Islet of Langerhans (tissue), 1 donor: Measurements from ENCODE around the gene TPRN.
"Not testable (repeated sequence)": the region's sequence is repeated elsewhere in the genome, so short reads cannot be mapped to it uniquely, and the experiment has no call there.

ENCODE experiments used
- FAIRE-seq: peaks from one replicate; lab custom pipeline; 2011; peaks lifted over from hg19 to GRCh38; lab: Jason Lieb, UNC

TPRN gene

GRCh38 chr9:137200311-137201204 is at the start of gene TPRN:
Gene TPRN, minus strand, starts transcription at chr9:137200741. Its CDS starts 30 bp downstream, at chr9:137200711.
- peak; percentile 81 for FAIRE-seq

DNA sequence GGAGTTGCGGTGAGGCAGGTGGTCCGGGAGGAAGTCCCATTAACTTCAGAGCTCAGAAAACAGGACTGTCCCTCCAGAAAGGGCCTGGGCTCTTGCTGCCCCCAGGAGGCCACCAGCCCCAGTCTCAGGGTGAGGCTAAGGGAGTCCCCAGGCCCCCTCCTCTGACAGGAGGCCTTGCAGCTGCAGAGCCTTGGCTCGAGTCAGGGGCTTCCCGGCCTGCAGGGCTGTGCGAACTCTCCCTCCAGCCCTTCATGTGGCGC is 47.3 kb upstream of the TPRN start:
- no peak for FAIRE-seq

DNA sequence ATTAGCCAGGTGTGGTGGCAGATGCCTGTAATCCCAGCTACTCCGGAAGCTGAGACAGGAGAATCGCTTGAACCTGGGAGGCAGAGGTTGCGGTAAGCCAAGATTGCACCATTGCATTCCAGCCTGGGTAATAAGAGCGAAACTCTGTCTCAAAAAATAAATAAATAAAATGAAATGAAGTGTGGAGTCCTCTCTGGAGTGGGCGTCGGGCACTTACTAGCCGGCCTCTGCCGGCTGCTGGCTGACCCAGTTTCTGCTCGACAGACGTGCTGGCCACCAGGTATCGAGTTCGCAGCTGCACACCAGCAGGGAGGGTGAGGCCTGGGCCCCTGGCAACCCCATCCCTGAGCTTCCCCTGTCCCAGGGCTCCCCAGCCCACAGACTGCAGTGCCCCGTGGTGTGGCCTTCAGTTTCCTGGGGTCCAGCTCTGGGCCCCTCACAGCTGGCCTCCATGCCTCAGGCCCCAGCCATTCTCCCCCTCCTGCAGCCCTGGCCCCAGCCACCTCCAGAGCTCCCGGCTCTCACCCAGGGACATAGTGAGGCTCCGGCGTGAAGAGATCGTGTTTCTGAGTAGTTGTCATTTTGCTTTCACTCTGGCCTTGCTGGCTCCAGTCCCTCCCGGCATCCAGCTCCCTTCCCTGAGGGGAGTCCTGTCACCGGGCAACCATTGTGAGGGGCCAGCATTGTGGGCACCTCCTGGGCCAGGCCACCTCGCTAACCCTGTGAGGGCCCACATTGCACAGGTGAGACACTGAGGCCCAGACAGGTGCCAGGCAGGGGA is 46.8 kb upstream of the TPRN start:
- no peak for FAIRE-seq

DNA sequence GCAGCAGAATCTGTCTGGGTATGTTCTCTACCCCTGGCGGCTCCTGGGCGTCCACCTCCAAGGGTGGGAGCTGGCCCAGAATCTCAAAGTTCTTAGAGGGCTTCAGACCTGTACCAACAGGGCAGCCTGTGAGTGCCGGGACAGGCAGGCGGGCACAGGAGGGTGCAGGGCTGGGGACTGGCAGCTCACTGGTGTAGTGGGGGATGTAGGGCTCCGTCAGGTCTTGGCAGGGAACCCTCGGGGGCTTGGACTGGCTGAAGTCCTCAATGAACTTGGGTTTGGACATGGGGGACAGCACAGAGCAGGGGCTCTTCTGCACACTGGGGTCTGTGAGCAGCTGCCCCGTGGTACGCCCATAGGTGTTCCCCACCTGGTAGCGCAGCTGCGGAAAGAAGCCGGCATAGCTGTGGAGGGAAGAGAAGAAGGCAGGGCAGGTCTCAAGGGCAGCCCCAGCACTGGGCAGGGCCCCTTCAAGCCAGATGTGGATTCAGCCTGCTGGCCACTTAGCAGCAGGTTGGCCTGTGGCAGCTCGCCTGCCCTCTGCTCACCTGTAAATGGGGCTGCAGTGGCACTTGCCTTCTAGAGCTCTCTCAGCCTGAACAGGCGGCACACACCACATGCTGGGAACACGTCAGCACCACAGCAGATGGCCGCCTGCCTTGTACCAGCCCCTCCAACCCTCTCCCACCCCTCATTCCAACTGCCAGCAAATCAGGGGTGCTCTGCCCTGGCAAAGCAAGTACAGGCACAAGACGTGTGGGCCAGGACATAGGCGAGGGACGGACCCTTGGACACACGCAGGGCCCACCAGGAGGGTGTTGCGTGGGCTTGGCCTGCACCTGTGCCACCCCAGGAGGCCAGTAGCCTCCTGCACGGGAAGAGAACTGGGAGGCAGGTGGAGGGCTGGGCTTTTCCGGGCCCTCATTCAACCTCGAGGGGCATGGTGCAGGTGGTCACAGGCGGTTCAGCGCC is 45.2 kb upstream of the TPRN start:
- FAIRE-seq, result no peak

DNA sequence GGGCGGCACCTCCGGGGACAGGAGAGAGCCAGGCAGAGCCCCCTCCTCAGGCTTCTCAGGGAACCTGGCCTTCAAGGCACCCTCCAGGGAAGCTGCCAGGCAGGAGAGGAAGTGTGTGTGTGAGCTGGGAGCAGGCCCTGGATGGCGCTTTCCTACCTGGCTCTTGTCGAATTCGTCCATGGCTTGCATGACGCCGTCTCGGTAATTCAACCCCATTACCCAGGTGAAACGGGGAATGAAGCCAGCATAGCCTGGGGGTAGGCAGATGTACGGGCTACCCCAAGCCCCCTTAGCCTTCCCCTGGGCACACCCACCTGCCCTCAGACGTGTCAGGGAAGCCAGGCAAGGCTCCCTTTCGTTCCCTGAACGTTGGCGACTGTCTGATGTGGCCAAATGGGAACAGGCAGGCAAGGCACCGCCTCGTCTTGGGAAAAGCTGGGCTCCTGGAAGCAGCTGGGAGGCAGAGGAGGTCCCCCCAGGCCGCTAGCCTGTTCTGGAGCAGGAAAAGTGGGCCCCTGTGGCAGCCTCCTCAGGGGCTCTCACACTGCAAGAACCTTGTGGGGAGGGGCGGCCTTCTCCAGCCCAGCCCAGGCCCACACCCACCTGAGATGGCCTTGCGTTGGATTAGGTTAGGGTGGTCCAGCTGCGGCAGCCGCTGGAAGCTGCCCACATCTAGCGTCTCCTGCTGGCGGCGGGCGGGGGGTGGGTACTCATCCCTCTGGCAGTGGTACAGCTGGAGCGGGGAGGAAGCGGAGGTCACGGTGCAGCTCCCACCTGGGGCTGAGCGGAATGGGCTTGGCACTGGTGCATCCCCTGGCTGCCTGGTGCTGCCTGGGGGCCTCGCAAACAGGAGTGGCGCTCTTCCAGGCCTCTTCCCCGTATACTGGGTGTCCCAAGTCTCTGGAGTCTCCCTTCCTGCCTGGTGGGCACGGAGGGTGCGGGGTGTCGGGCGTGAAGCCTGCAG is 44.2 kb upstream of the TPRN start:
- no peak for FAIRE-seq

- FAIRE-seq, result no peak
Observed at GRCh38 chr9:137243626-137244485, 43.3 kb upstream of the TPRN start.

DNA sequence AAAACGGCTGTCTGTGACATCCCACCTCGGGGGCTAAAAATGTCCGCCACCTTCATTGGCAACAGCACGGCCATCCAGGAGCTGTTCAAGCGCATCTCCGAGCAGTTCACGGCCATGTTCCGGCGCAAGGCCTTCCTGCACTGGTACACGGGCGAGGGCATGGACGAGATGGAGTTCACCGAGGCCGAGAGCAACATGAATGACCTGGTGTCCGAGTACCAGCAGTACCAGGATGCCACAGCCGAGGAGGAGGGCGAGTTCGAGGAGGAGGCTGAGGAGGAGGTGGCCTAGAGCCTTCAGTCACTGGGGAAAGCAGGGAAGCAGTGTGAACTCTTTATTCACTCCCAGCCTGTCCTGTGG is 42.7 kb upstream of the TPRN start:
- FAIRE-seq, result not testable (repeated sequence)

DNA sequence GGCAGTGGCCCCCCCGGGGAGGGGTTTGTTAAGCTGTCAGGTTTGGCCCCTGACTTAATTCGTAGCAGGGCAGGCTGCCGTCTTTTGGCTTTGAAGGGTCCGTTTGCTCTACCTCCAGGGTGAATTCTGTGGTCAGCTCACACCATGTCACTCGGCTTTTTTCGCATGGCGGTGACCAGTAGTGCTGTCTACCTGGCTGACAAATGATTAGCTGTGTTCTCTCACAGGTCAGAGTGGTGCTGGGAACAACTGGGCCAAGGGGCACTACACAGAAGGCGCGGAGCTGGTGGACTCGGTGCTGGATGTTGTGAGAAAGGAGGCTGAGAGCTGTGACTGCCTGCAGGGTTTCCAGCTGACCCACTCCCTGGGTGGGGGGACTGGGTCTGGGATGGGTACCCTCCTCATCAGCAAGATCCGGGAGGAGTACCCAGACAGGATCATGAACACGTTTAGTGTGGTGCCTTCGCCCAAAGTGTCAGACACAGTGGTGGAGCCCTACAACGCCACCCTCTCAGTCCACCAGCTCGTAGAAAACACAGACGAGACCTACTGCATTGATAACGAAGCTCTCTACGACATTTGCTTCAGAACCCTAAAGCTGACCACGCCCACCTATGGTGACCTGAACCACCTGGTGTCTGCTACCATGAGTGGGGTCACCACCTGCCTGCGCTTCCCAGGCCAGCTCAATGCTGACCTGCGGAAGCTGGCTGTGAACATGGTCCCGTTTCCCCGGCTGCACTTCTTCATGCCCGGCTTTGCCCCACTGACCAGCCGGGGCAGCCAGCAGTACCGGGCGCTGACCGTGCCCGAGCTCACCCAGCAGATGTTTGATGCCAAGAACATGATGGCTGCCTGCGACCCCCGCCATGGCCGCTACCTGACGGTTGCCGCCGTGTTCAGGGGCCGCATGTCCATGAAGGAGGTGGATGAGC is 42.0 kb upstream of the TPRN start:
- no peak for FAIRE-seq

DNA sequence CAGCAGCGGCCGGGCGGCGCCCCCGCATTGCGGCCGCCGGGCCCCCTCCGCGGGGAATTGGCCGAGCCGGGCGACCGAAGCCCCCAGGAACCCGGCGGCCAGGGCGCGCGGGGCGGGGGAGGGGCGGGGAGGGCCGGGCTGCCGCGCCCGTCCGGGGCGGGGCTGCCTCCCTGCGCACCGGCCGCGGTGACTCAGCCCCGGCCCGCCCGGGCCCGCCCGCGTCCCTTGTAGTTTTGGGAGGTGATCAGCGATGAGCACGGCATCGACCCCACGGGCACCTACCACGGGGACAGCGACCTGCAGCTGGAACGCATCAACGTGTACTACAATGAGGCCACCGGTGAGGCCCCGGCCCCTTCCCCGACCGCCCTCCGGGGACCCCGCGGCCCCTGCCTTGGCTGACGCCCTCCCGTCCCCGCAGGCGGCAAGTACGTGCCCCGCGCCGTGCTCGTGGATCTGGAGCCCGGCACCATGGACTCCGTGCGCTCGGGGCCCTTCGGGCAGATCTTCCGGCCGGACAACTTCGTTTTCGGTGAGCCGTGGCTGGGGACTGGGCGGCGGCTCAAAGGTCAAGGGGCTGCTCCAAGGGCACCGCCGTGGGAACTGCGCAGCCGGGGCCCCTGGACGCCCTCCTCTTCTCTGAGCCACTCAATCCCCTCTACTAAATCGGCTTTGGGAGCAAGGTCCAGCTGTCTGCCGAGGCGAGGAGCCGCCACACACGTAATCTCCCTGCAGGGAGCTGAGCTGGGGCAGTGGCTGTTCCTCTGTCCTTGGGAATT is 41.1 kb upstream of the TPRN start:
- FAIRE-seq, result no peak

GRCh38 chr9:137240841-137241489 is 40.4 kb upstream of the TPRN start, which contains the start of gene TUBB4B:
Gene TUBB4B, plus strand, starts transcription at chr9:137241287. Its CDS starts 74 bp downstream, at chr9:137241361.
- peak; percentile 98 for FAIRE-seq

DNA sequence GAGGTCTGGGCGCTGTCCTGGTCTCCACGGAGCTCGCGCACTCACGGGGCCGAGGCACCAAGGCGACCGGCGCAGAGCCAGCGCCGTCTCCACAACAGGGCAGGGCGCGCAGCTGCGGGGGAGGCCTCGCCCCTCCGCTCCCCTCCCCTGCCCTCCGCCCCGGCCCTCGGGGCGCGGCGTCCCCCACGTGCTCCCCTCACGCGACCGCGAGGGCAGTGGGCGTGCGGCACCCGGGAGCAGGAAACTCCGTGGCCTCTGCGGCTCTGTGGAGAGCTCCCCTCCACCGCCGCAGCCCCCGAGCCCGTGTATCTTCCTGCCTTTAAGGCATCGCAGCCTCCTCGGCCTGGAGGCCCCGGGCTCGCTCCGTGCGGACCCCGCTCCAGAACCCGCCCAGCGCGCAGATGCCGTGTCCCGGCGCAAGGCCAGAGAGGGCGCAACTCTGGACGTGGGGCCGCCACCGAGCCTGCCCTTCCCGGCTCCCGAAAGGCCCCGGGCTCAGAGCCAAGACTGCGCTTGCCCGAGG is 39.8 kb upstream of the TPRN start:
- FAIRE-seq, result no peak

- FAIRE-seq, result not testable (repeated sequence)
Observed at GRCh38 chr9:137239541-137240200, 39.1 kb upstream of the TPRN start.

DNA sequence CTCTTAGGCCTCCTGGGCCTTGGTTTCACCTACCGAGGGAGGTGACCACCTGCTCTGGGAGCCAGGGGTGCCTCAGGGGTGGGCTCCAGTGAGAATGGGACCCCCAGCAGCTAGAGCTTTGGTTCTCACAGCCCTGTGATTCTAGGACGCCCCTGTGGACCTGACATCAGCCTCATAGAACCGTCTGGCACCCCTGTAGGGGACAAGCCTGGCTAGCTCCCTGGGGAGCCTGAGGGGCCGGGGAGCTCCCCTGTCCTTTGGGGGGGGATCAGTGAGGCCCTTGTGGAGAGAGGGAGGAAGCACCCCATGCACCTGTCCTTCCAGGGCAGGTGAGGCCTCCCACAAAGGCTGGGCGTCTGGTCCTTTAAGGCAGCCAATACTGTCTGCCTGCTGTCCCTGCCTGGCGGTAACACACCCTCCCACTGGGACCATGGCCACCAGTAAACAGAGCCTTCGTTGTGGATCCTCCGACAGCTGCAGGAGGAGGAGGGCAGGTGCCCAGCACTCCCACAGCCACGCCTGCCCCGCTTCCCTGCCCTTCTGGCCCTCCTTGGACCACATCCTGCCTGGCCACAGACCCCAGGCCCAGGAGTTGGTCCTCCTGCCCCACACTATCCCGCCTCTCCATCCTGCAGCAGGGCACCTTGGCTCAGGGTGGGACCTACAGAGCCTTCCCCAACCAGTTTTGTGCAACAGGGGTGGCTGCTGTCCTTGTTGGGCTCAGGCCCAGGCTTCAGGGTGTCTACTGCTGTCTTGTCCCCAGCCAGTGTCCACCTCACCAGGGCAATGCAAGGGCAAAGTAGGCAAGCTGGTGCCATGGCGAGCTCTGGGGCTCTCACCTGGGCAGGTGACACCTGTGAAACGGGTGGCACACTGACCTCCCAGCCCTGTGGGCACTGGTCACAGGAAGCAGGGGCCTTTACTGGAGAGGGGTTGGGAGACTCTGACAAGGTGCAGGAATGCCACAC is 37.5 kb upstream of the TPRN start:
- FAIRE-seq, result no peak

GRCh38 chr9:137236936-137237421 is 36.4 kb upstream of the TPRN start:
- FAIRE-seq, result no peak

DNA sequence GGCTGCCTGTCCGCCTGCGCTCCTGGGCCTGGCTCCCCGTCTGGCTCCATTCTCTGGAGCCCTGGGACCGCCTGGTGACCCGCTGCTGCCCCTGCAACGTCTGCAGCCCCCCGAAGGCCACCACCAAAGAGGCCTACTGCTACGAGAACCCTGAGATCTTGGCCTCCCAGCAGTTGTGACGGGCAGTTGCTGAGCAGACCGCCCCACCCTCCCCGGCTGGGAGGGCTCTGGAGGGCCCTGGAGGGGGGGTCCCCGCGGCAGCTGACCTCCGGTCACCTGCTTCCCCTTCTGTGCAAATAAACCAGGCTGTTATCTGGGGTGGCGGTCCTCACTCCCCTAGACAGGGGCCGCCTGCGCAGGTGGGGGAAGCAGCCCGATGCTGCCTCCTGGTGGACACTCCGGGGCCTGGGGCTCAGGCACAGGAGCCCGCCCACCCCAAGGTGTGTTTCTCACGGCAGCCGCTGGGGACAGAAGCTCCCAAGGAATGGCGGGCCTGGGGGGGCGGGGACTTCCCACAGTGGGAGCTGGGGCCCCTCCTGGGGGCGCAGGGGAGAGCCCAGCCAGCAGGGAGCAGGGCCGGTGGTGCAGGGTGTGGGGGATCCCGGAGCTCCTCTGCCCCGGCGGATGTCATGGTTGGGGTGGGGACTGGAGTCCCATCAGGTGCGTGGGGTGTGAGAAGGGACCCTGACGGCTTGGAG is 35.8 kb upstream of the TPRN start:
- FAIRE-seq, result no peak
